CD14-positive monocyte (primary cell): ENCODE results near the gene BAZ2B. TPM values are rescaled to one million over a fixed set of nuclear protein-coding genes. Genes with fewer than 3 reads are reported as not detected.
A peak's percentile ranks its signal among the peaks of the same experiment; 100 is the strongest.

Experiments
- DNase-seq, 3 donors: peaks; one replicate each; pipeline ENCODE4 v3.0.0-alpha.2; 2011 to 2022
- H2AFZ ChIP-seq: 2 replicates; pipeline ENCODE4 v1.6.0; 2012; ENCODE audit warnings: mild to moderate bottlenecking, low read depth, low read length, inconsistent platforms; ENCODE audit not compliant: insufficient read depth, poor library complexity, severe bottlenecking
- H3K27ac ChIP-seq, 2 donors: 1 replicate in 1 of 2; 2 replicates in 1 of 2; pipeline ENCODE4 v1.5.1; 2012 to 2013; ENCODE audit warnings: low read length in 2 of 2, control low read depth in 1 of 2, inconsistent platforms in 1 of 2, low read depth in 1 of 2, mild to moderate bottlenecking in 1 of 2
- H3K27me3 ChIP-seq, 2 donors: one replicate each; pipeline versions ENCODE4 v1.6.0 to v1.6.1; 2011 to 2013; ENCODE audit warnings: low read length in 2 of 2; ENCODE audit not compliant: control insufficient read depth in 2 of 2, insufficient read depth in 2 of 2
- H3K36me3 ChIP-seq, 2 donors: replicated peaks in 1 of 2; 1 replicate in 1 of 2; 2 replicates in 1 of 2; pipeline versions ENCODE4 v1.5.1 to v1.6.1; 2012 to 2013; ENCODE audit warnings: low read length in 2 of 2, control low read depth in 1 of 2, inconsistent platforms in 1 of 2, mild to moderate bottlenecking in 1 of 2; ENCODE audit not compliant: insufficient read depth in 2 of 2, control insufficient read depth in 1 of 2
- H3K4me1 ChIP-seq, 2 donors: 1 replicate in 1 of 2; 2 replicates in 1 of 2; pipeline versions ENCODE4 v1.5.1 to v1.6.1; 2012 to 2013; ENCODE audit warnings: low read length in 2 of 2, control low read depth in 1 of 2, inconsistent platforms in 1 of 2, mild to moderate bottlenecking in 1 of 2, moderate library complexity in 1 of 2; ENCODE audit not compliant: insufficient read depth in 2 of 2, control insufficient read depth in 1 of 2
- H3K4me2 ChIP-seq: replicated peaks from 2 replicates; pipeline ENCODE3; 2012; ENCODE audit warnings: low read length, moderate library complexity, mild to moderate bottlenecking; ENCODE audit not compliant: poor library complexity, severe bottlenecking; ENCODE audit errors: extremely low read depth
- H3K4me3 ChIP-seq, 3 experiments: fragments of 200-600 bp in 1 of 3; sonication (generic) in 1 of 3; replicated peaks in 1 of 3; 1 replicate in 2 of 3; 2 replicates in 1 of 3; pipeline ENCODE4 v1.5.1; 2011 to 2013; ENCODE audit warnings: low read length in 3 of 3, mild to moderate bottlenecking in 3 of 3, control low read depth in 2 of 3, low read depth in 2 of 3, inconsistent platforms in 1 of 3, moderate library complexity in 1 of 3
- H3K79me2 ChIP-seq: 2 replicates; pipeline ENCODE4 v1.6.0; 2012; ENCODE audit warnings: mild to moderate bottlenecking, control low read depth, inconsistent platforms, low read length, moderate library complexity; ENCODE audit not compliant: insufficient read depth
- H3K9ac ChIP-seq: 2 replicates; pipeline ENCODE4 v1.6.0; 2017; ENCODE audit warnings: low read length, mild to moderate bottlenecking; ENCODE audit not compliant: insufficient read depth, poor library complexity, severe bottlenecking
- H3K9me3 ChIP-seq, 2 donors: replicated peaks in 1 of 2; 1 replicate in 1 of 2; 2 replicates in 1 of 2; pipeline versions ENCODE4 v1.5.1 to v1.6.1; 2012 to 2013; ENCODE audit warnings: low read length in 2 of 2, control low read depth in 1 of 2; ENCODE audit not compliant: control insufficient read depth in 1 of 2, insufficient read depth in 1 of 2
- H4K20me1 ChIP-seq: 2 replicates; pipeline ENCODE4 v1.6.0; 2012; ENCODE audit warnings: mild to moderate bottlenecking, low read length, control low read depth, moderate library complexity; ENCODE audit not compliant: insufficient read depth
- H3K27ac Mint-ChIP-seq, 7 donors: one replicate each; pipeline ENCODE4 v1.8.0; 2020; ENCODE audit warnings: mild to moderate bottlenecking in 7 of 7, mixed read lengths in 7 of 7, moderate library complexity in 6 of 7, inconsistent platforms in 2 of 7
- H3K27me3 Mint-ChIP-seq, 3 donors: one replicate each; pipeline ENCODE4 v1.8.0; 2021 to 2022; ENCODE audit warnings: low read depth in 3 of 3, mild to moderate bottlenecking in 3 of 3, mixed read lengths in 3 of 3, moderate library complexity in 3 of 3, inconsistent platforms in 1 of 3
- H3K36me3 Mint-ChIP-seq, 2 donors: one replicate each; pipeline ENCODE4 v1.8.0; 2020; ENCODE audit warnings: mixed read lengths in 2 of 2, inconsistent platforms in 1 of 2, mild to moderate bottlenecking in 1 of 2
- H3K4me1 Mint-ChIP-seq: one replicate; pipeline ENCODE4 v1.8.0; 2020; ENCODE audit warnings: mild to moderate bottlenecking, mixed read lengths
- H3K4me3 Mint-ChIP-seq, 2 donors: one replicate each; pipeline ENCODE4 v1.8.0; 2020; ENCODE audit warnings: mild to moderate bottlenecking in 2 of 2, mixed read lengths in 2 of 2, moderate library complexity in 1 of 2
- H3K9me3 Mint-ChIP-seq, 7 donors: one replicate each; pipeline ENCODE4 v1.8.0; 2020 to 2022; ENCODE audit warnings: mixed read lengths in 7 of 7, mild to moderate bottlenecking in 6 of 7, moderate library complexity in 6 of 7, inconsistent platforms in 2 of 7
- WGBS: methylation state at CpG from one replicate; pipeline ENCODE4 v1.1.5; 2013; ENCODE audit warnings: missing lambda C conversion rate; ENCODE audit not compliant: insufficient coverage; 5-methylcytosine and 5-hydroxymethylcytosine counted together
- intact Hi-C, 2 donors: fragments of 100-400 bp; cut with micrococcal nuclease; formaldehyde crosslinking; loops; one replicate each; pipeline versions ENCODE4 v1.15.0 to v1.15.1; 2023
- polyA minus RNA-seq: library from RNA; depleted of rRNA, polyadenylated mRNA; stranded (reverse); fragments of >200 nt; gene quantifications from 2 replicates; pipeline ENCODE4 v1.2.3, GENCODE V29; 2012
- polyA plus RNA-seq, 3 donors: library from polyadenylated mRNA; depleted of rRNA in 1 of 3; unstranded in 2 of 3; stranded (reverse) in 1 of 3; fragments of 300-500 nt in 2 of 3; fragments of >200 nt in 1 of 3; fragmentation: Illumina TruSeq in 2 of 3; gene quantifications; 1 replicate in 2 of 3; 2 replicates in 1 of 3; pipeline ENCODE4 v1.2.3, GENCODE V29; 2012 to 2021
- total RNA-seq, 12 experiments: library from RNA in 1 of 12; stranded (reverse) in 1 of 12; fragments of 120-200 nt in 1 of 12; gene quantifications; one replicate each; pipeline ENCODE4 v1.2.4 and lab custom pipeline; 2013 to 2026; ENCODE audit warnings: mixed read lengths in 6 of 12, inconsistent platforms in 1 of 12
- TF ChIP-seq, protein P1 (sequence below): fragments of 200-600 bp; IDR thresholded peaks from one replicate; pipeline ENCODE4 v1.8.0; 2022; ENCODE audit warnings: antibody characterized with exemption, mild to moderate bottlenecking

BAZ2B gene, protein sequence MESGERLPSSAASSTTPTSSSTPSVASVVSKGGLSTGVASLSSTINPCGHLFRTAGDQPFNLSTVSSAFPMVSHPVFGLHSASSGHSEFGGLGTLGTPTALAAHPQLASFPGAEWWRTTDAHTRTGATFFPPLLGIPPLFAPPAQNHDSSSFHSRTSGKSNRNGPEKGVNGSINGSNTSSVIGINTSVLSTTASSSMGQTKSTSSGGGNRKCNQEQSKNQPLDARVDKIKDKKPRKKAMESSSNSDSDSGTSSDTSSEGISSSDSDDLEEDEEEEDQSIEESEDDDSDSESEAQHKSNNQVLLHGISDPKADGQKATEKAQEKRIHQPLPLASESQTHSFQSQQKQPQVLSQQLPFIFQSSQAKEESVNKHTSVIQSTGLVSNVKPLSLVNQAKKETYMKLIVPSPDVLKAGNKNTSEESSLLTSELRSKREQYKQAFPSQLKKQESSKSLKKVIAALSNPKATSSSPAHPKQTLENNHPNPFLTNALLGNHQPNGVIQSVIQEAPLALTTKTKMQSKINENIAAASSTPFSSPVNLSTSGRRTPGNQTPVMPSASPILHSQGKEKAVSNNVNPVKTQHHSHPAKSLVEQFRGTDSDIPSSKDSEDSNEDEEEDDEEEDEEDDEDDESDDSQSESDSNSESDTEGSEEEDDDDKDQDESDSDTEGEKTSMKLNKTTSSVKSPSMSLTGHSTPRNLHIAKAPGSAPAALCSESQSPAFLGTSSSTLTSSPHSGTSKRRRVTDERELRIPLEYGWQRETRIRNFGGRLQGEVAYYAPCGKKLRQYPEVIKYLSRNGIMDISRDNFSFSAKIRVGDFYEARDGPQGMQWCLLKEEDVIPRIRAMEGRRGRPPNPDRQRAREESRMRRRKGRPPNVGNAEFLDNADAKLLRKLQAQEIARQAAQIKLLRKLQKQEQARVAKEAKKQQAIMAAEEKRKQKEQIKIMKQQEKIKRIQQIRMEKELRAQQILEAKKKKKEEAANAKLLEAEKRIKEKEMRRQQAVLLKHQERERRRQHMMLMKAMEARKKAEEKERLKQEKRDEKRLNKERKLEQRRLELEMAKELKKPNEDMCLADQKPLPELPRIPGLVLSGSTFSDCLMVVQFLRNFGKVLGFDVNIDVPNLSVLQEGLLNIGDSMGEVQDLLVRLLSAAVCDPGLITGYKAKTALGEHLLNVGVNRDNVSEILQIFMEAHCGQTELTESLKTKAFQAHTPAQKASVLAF (N-terminal part only)
- total RNA-seq (2013) = 122 TPM
- polyA plus RNA-seq (10 to 100 TPM; 12.9 to 34.2 (median 31.6) TPM), polyA minus RNA-seq (55.8 and 67.5 TPM in 2 replicates), total RNA-seq (lab: John Stamatoyannopoulos, UW) (52.1 to 305 (median 201) reads per million in 11 experiments)

DNA sequence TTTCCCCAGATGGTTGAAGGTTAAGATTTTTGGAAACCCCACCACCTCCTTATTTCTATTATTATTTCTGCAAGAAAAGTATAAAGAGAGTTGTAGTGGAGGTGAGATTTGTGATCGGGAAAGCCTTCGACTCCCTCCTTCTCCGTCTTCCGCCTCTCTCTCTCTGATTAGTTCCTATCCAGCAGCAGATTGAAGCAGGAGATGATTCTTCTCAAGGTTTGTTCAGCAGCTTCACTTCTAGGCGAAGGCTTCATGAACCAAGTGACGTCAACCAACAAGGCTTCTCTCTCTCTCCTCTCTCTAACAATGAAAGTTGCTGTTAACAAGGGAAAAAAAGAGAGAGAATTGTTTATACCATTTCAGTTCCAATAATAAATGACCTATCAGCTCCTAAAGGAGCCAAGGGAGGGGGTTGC lies at the start of gene BAZ2B:
Gene BAZ2B, minus strand, starts transcription at position 263 of the 416 bp plus-strand sequence. CDS start 137,829 bp downstream, outside the sequence.
- peak within 1 kb of the TSS; percentile 96 to 97 for H3K27ac ChIP-seq
- intact Hi-C loops = no loop called here

More for the DNA sequence above, at the start of gene BAZ2B:
- no peaks in the 10 kb centered on the region for H4K20me1 ChIP-seq
- peak within 1 kb of the TSS; percentile 76 for H3K4me2 ChIP-seq
- H3K4me3 ChIP-seq = peak within 1 kb of the TSS; percentile 86 to 92 (median 89)
- H3K27me3 Mint-ChIP-seq = no peaks in the 10 kb centered on the region
- TF ChIP-seq, protein P1, sequence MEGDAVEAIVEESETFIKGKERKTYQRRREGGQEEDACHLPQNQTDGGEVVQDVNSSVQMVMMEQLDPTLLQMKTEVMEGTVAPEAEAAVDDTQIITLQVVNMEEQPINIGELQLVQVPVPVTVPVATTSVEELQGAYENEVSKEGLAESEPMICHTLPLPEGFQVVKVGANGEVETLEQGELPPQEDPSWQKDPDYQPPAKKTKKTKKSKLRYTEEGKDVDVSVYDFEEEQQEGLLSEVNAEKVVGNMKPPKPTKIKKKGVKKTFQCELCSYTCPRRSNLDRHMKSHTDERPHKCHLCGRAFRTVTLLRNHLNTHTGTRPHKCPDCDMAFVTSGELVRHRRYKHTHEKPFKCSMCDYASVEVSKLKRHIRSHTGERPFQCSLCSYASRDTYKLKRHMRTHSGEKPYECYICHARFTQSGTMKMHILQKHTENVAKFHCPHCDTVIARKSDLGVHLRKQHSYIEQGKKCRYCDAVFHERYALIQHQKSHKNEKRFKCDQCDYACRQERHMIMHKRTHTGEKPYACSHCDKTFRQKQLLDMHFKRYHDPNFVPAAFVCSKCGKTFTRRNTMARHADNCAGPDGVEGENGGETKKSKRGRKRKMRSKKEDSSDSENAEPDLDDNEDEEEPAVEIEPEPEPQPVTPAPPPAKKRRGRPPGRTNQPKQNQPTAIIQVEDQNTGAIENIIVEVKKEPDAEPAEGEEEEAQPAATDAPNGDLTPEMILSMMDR = no peak
- no CpG with 5 or more reads among the region's 6 CpGs for WGBS
- H3K79me2 ChIP-seq = peaks cover 78% of the 10 kb centered on the region
- DNase-seq = peak in 2 of 3 donors; percentile 54 to 60
- peaks cover 23 to 57% of the 10 kb centered on the region in 2 donors for H3K4me1 ChIP-seq
- H3K27me3 ChIP-seq = no peaks in the 10 kb centered on the region
- peaks cover 53% of the 10 kb centered on the region for H3K4me1 Mint-ChIP-seq
- peak within 1 kb of the TSS; percentile 96 for H3K9ac ChIP-seq
- peaks cover 0 to 2% of the 10 kb centered on the region in 2 donors for H3K36me3 Mint-ChIP-seq
- H3K27ac Mint-ChIP-seq = peak within 1 kb of the TSS; percentile 92 to 99 (median 98)
- H3K4me3 Mint-ChIP-seq = peak within 1 kb of the TSS; percentile 93
- peaks cover 0 to 3% (median 0%) of the 10 kb centered on the region in 7 donors for H3K9me3 Mint-ChIP-seq
- H2AFZ ChIP-seq = peak within 1 kb of the TSS; percentile 81
- no peaks in the 10 kb centered on the region for H3K9me3 ChIP-seq
- H3K36me3 ChIP-seq = no peaks in the 10 kb centered on the region
